Esophagus (tissue), 2 donors: ENCODE results near the gene MAGEF1. TPM values are rescaled to one million over a fixed set of nuclear protein-coding genes. Genes with fewer than 3 reads are reported as not detected.

Experiments
- H3K27ac ChIP-seq, 2 donors: one replicate each; pipeline ENCODE4 v1.5.1; 2013; ENCODE audit warnings: low read depth in 2 of 2, mild to moderate bottlenecking in 2 of 2, inconsistent platforms in 1 of 2, low read length in 1 of 2, moderate library complexity in 1 of 2
- H3K27me3 ChIP-seq, 2 donors: one replicate each; pipeline ENCODE4 v1.6.1; 2013; ENCODE audit warnings: low read length in 2 of 2, control low read depth in 1 of 2, mild to moderate bottlenecking in 1 of 2; ENCODE audit not compliant: insufficient read depth in 2 of 2, control insufficient read depth in 1 of 2
- H3K36me3 ChIP-seq, 2 donors: one replicate each; pipeline ENCODE4 v1.6.1; 2013; ENCODE audit warnings: low read length in 1 of 2; ENCODE audit not compliant: control insufficient read depth in 2 of 2, insufficient read depth in 2 of 2
- H3K4me1 ChIP-seq, 2 donors: one replicate each; pipeline ENCODE4 v1.6.1; 2013; ENCODE audit warnings: low read length in 1 of 2; ENCODE audit not compliant: control insufficient read depth in 2 of 2, insufficient read depth in 2 of 2
- H3K4me3 ChIP-seq, 2 donors: one replicate each; pipeline ENCODE4 v1.5.1; 2013; ENCODE audit warnings: low read length in 2 of 2, mild to moderate bottlenecking in 2 of 2, low read depth in 1 of 2, moderate library complexity in 1 of 2
- H3K9me3 ChIP-seq, 2 donors: one replicate each; pipeline ENCODE4 v1.6.1; 2013; ENCODE audit warnings: mild to moderate bottlenecking in 2 of 2, low read depth in 1 of 2, low read length in 1 of 2, moderate library complexity in 1 of 2; ENCODE audit not compliant: control insufficient read depth in 2 of 2, insufficient read depth in 1 of 2
- WGBS, 2 donors: extraction: QIAGEN DNeasy Blood & Tissue Kit; methylation state at CpG; one replicate each; pipeline ENCODE4 v1.1.7; 2013; 5-methylcytosine and 5-hydroxymethylcytosine counted together
- polyA plus RNA-seq, 2 donors: library from polyadenylated mRNA; stranded (reverse); fragments of 200-250 nt; gene quantifications; one replicate each; pipeline ENCODE4 v1.2.3, GENCODE V29; 2013
- donor health status: healthy with polysubstance abuse.
- donor health status: Bipolar disorder and iron deficiency.

Gene MAGEF1
- polyA plus RNA-seq, 2 donors = 25.7 to 27.2 TPM

- Histone ChIP-seq H3K9me3 (no peaks in the 10 kb centered on the region), H3K4me1 (peaks cover 3 to 4% of the 10 kb centered on the region in 2 donors), H3K27ac (no peak overlapping the region), H3K27me3 (no peaks in the 10 kb centered on the region), H3K4me3 (no peak overlapping the region), H3K36me3 (no peaks in the 10 kb centered on the region)
- WGBS, 2 donors = 91 to 92% methylated on average over 12 of the region's 12 CpGs
Measured at GRCh38 chr3:184683900-184684560, 27.8 kb downstream of the MAGEF1 start.

DNA sequence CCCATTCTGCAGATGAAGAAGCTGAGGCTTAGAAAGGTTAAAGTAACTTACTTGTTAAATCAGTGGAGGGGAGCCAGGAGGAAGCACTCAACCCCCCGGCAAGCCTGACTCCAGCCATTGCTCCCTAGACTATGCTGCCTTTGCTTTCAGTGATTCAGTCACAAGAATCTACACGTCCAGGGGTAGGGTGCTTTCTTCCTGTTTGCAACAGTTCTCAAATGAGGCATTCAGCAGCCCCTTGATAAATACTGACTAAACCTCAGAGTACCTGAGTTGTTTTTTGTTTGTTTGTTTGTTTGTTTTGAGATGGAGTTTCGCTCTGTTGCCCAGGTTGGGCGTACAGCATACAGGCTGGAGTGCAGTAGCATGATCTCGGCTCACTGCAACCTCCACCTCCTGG lies 28.6 kb downstream of the MAGEF1 start:
- H3K36me3 ChIP-seq = no peaks in the 10 kb centered on the region
- no peaks in the 10 kb centered on the region for H3K27me3 ChIP-seq
- no peaks in the 10 kb centered on the region for H3K9me3 ChIP-seq
- H3K27ac ChIP-seq = no peak overlapping the region
- H3K4me3 ChIP-seq = no peak overlapping the region
- WGBS, 2 donors = 69 to 73% methylated on average over 5 of the region's 5 CpGs
- peaks cover under 1 to 4% of the 10 kb centered on the region in 2 donors for H3K4me1 ChIP-seq

GRCh38 chr3:184682671-184683070 lies 29.2 kb downstream of the MAGEF1 start:
- Histone ChIP-seq H3K27me3 (no peaks in the 10 kb centered on the region), H3K27ac (no peak overlapping the region), H3K9me3 (no peaks in the 10 kb centered on the region), H3K36me3 (no peaks in the 10 kb centered on the region), H3K4me3 (no peak overlapping the region), H3K4me1 (peaks cover 0 to 4% of the 10 kb centered on the region in 2 donors)
- WGBS, 2 donors = 97 to 98% methylated on average over 11 of the region's 11 CpGs

DNA sequence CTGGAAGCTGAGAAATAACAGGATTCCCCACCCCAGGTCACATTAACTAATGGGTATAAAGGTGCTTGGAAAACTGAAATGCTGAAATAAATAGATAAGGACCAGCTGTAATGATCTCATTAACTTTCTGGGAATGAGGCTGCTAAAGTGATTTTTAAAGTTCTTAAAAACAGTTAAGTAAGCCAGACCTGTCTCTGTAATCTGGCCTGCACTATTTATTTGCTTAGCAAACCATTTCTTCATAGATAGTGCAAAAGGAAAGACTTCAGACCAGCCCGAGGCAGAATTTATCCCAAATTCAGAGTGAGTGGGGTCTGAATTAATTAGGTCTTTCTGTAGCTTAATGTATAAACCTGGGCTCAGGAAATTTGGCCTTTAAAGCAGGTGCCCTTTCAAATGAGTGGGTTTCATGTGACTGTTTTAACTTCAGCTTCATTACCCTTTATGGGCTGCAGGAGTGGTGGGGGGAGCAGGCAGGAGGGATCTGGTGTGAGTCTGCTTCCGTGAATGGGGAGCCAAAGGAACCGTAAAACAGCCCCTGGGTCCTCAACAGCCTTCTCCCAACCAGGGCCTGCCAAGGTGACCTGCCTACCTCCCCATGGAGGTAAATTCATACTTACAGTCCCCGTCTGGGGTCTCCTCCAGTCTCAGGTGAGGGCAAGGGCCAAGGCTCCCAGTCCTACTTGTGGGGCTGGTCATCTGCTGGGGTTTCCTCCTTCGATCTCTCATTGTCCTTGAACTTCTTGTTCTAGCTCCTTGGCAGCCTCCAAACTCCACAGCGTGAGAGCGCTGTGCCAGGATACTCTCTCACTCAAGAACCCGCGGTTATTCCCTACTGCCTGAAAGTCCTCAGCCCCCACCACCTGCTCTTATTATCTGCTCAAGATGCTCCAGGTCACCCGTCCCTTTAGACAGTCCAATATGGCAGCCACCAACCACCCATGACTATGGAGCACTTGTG lies 31.2 kb downstream of the MAGEF1 start:
- no peak overlapping the region for H3K27ac ChIP-seq
- WGBS, 2 donors = 83 to 89% methylated on average over 10 of the region's 10 CpGs

GRCh38 chr3:184679056-184679816 lies 32.6 kb downstream of the MAGEF1 start:
- Histone ChIP-seq H3K27ac (no peak overlapping the region), H3K36me3 (no peaks in the 10 kb centered on the region), H3K4me3 (no peak overlapping the region), H3K9me3 (no peaks in the 10 kb centered on the region), H3K27me3 (no peaks in the 10 kb centered on the region), H3K4me1 (no peaks in the 10 kb centered on the region)
- WGBS, 2 donors = 59 to 68% methylated on average over 24 of the region's 24 CpGs

More for the DNA sequence above, 31.2 kb downstream of the MAGEF1 start:
- H3K27me3 ChIP-seq = no peaks in the 10 kb centered on the region
- H3K9me3 ChIP-seq = no peaks in the 10 kb centered on the region
- H3K4me1 ChIP-seq = no peaks in the 10 kb centered on the region
- H3K4me3 ChIP-seq = no peak overlapping the region
- no peaks in the 10 kb centered on the region for H3K36me3 ChIP-seq

GRCh38 chr3:184678317-184679055 lies 33.4 kb downstream of the MAGEF1 start:
- H3K27ac ChIP-seq = no peak overlapping the region
- H3K36me3 ChIP-seq = no peaks in the 10 kb centered on the region
- H3K4me1 ChIP-seq = no peaks in the 10 kb centered on the region
- H3K9me3 ChIP-seq = no peaks in the 10 kb centered on the region
- no peak overlapping the region for H3K4me3 ChIP-seq
- WGBS, 2 donors = 79 to 83% methylated on average over 16 of the region's 16 CpGs
- H3K27me3 ChIP-seq = no peaks in the 10 kb centered on the region

DNA sequence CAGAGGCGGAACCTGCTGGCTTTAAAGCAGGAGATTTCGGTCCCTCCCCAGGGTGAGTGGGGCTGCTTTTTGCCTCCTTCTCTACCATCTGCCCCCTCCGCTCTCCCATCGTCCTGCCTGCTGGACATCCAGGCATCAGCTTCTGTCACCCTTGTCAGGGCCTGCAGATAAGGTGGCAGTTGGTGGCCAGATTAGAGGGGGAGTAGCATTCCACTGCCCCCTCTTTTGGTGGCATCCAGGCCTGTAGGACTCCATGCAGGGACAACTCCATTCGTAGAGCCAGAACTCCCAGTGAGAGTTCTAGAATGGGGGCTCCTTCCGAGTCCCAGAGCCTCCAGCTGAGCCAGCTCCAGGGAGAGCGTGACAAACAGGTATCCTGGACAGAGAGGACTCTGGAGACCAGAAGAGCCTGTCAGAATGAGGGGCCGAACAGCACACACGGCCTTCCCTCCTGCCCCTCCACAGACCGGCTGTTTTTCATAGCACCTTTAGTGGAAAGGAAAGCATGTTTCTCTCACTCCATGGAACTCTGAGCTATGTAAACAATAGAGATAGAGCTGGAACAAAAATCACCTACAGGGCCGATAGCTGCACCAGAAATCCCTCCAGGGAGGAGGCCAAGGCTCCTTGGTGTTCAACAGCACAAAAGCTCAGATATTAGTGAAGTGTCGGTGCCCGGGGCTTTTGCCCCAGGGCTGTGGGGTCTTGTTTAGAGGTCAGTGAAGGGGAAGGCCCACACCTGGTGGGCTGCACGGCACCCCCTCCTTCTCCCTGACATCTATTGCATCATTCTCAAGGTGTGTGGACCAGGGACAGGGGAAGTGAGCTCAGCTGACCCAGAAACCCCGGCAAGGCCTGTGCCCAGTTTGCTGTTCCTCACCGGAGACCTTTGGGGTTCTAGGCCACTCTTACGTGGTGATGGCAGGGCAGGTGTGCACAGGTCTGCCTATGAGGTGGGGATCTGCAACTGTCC lies 34.2 kb downstream of the MAGEF1 start:
- no peak overlapping the region for H3K4me3 ChIP-seq
- H3K27me3 ChIP-seq = no peaks in the 10 kb centered on the region
- WGBS, 2 donors = 84 to 87% methylated on average over 17 of the region's 17 CpGs

GRCh38 chr3:184676927-184677326 lies 34.9 kb downstream of the MAGEF1 start:
- Histone ChIP-seq H3K36me3 (no peaks in the 10 kb centered on the region), H3K9me3 (no peaks in the 10 kb centered on the region), H3K4me3 (no peak overlapping the region), H3K4me1 (no peaks in the 10 kb centered on the region), H3K27ac (no peak overlapping the region), H3K27me3 (no peaks in the 10 kb centered on the region)
- WGBS, 2 donors = 71 to 77% methylated on average over 8 of the region's 8 CpGs

More for the DNA sequence above, 34.2 kb downstream of the MAGEF1 start:
- no peaks in the 10 kb centered on the region for H3K4me1 ChIP-seq
- H3K27ac ChIP-seq = no peak overlapping the region
- H3K9me3 ChIP-seq = no peaks in the 10 kb centered on the region
- no peaks in the 10 kb centered on the region for H3K36me3 ChIP-seq
